Vagina (tissue), 2 donors: ENCODE data around the gene RAPGEF5. TPM values are rescaled to one million over a fixed set of nuclear protein-coding genes. Genes with fewer than 3 reads are reported as not detected.

Source experiments
- DNase-seq, 2 donors: peaks; one replicate each; pipeline ENCODE4 v3.0.0-alpha.2; 2017; ENCODE audit errors: extremely low spot score in 2 of 2
- H3K27ac ChIP-seq: fragments of 200-600 bp; sonication (generic); one replicate; pipeline ENCODE4 v1.5.1; 2019
- H3K27me3 ChIP-seq: fragments of 200-600 bp; sonication (generic); one replicate; pipeline ENCODE4 v1.5.1; 2019
- H3K36me3 ChIP-seq, 2 donors: fragments of 200-600 bp; sonication (generic); one replicate each; pipeline ENCODE4 v1.5.1; 2017 to 2019
- H3K4me1 ChIP-seq: fragments of 200-600 bp; sonication (generic); one replicate; pipeline ENCODE4 v1.5.1; 2019
- H3K4me3 ChIP-seq, 2 donors: fragments of 200-600 bp; sonication (generic); 1 replicate in 1 of 2; 2 replicates in 1 of 2; pipeline ENCODE4 v1.5.1; 2016 to 2019
- H3K9me3 ChIP-seq: fragments of 200-600 bp; sonication (generic); one replicate; pipeline ENCODE4 v1.5.1; 2019
- CTCF ChIP-seq, 3 experiments: fragments of 450-650 bp in 2 of 3; fragments of 200-600 bp in 1 of 3; sonication (generic) in 1 of 3; IDR thresholded peaks; one replicate each; pipeline ENCODE4 v1.5.1; 2017 to 2019; ENCODE audit warnings: antibody characterized with exemption in 3 of 3, mild to moderate bottlenecking in 2 of 3, moderate library complexity in 2 of 3
- POLR2A ChIP-seq, 2 donors: fragments of 450-650 bp; IDR thresholded peaks; one replicate each; pipeline ENCODE4 v1.6.1; 2017; ENCODE audit warnings: antibody characterized with exemption in 2 of 2, mild to moderate bottlenecking in 2 of 2, moderate library complexity in 2 of 2
- POLR2AphosphoS5 ChIP-seq, 2 donors: sonication (generic); formaldehyde crosslinking; IDR thresholded peaks; one replicate each; pipeline ENCODE4 v1.9.0; 2017; ENCODE audit warnings: antibody characterized with exemption in 2 of 2, mild to moderate bottlenecking in 2 of 2, low read depth in 1 of 2; ENCODE audit not compliant: insufficient read depth in 1 of 2
- intact Hi-C: fragments of 100-400 bp; cut with DNase I; formaldehyde crosslinking; loops from one replicate; pipeline ENCODE4 v1.15.1; 2023
- total RNA-seq: library from RNA; depleted of rRNA; stranded (reverse); fragments of >200 nt; gene quantifications from one replicate; pipeline ENCODE4 v1.2.3, GENCODE V29; 2016

Gene RAPGEF5
- total RNA-seq, 1 donor from 2014 or later: 68.0 TPM

- no peak overlapping the region for H3K27ac ChIP-seq
- no peaks in the 10 kb centered on the region for H3K9me3 ChIP-seq
- DNase-seq: no peak
- no peaks in the 10 kb centered on the region for H3K36me3 ChIP-seq
- H3K4me3 ChIP-seq: no peak overlapping the region
- H3K4me1 ChIP-seq: no peaks in the 10 kb centered on the region
- intact Hi-C loops: loop anchor here (10.0 kb wide), 1 partner anchor 141 kb away; no protein-coding TSS in a partner anchor
- no peaks in the 10 kb centered on the region for H3K27me3 ChIP-seq
- no peak for TF ChIP-seq POLR2A (IDR thresholded peaks at IDR 0.05)
- no peak for TF ChIP-seq CTCF (IDR thresholded peaks at IDR 0.05)
- no peak for TF ChIP-seq POLR2AphosphoS5 (IDR thresholded peaks at IDR 0.05; ENCODE audit: insufficient read depth in 1 of 2, low read depth in 1 of 2)
These were observed 101.6 kb downstream of the RAPGEF5 start for GRCh38 chr7:22255342-22255741.

- H3K4me3 ChIP-seq: no peak overlapping the region
- no peaks in the 10 kb centered on the region for H3K27me3 ChIP-seq
- H3K4me1 ChIP-seq: no peaks in the 10 kb centered on the region
- H3K36me3 ChIP-seq: no peaks in the 10 kb centered on the region
- H3K27ac ChIP-seq: no peak overlapping the region
- DNase-seq: no peak
- TF ChIP-seq POLR2AphosphoS5 (IDR thresholded peaks at IDR 0.05; ENCODE audit: insufficient read depth in 1 of 2, low read depth in 1 of 2): no peak
- TF ChIP-seq POLR2A (IDR thresholded peaks at IDR 0.05): no peak
- no peak for TF ChIP-seq CTCF (IDR thresholded peaks at IDR 0.05)
- intact Hi-C loops: loop anchor here (10.0 kb wide), 1 partner anchor 138 kb away; no protein-coding TSS in a partner anchor
- H3K9me3 ChIP-seq: no peaks in the 10 kb centered on the region
These were observed 103.9 kb downstream of the RAPGEF5 start for GRCh38 chr7:22252936-22253536.

- H3K36me3 ChIP-seq: no peaks in the 10 kb centered on the region
- no peaks in the 10 kb centered on the region for H3K27me3 ChIP-seq
- no peak for DNase-seq
- H3K4me3 ChIP-seq: no peak overlapping the region
- no peaks in the 10 kb centered on the region for H3K4me1 ChIP-seq
- no peaks in the 10 kb centered on the region for H3K9me3 ChIP-seq
- no peak overlapping the region for H3K27ac ChIP-seq
- intact Hi-C loops: loop anchor here (10.0 kb wide), 1 partner anchor 137 kb away; no protein-coding TSS in a partner anchor
- TF ChIP-seq POLR2AphosphoS5 (IDR thresholded peaks at IDR 0.05; ENCODE audit: insufficient read depth in 1 of 2, low read depth in 1 of 2): no peak
- no peak for TF ChIP-seq CTCF (IDR thresholded peaks at IDR 0.05)
- TF ChIP-seq POLR2A (IDR thresholded peaks at IDR 0.05): no peak
These were observed 104.9 kb downstream of the RAPGEF5 start for GRCh38 chr7:22252016-22252415.

- intact Hi-C loops: loop anchor here (10.0 kb wide), 1 partner anchor 136 kb away; no protein-coding TSS in a partner anchor
- no peaks in the 10 kb centered on the region for H3K27me3 ChIP-seq
- no peaks in the 10 kb centered on the region for H3K9me3 ChIP-seq
- no peak overlapping the region for H3K4me3 ChIP-seq
- DNase-seq: no peak
- TF ChIP-seq POLR2AphosphoS5 (IDR thresholded peaks at IDR 0.05; ENCODE audit: insufficient read depth in 1 of 2, low read depth in 1 of 2) (no peak), CTCF (IDR thresholded peaks at IDR 0.05) (no peak), POLR2A (IDR thresholded peaks at IDR 0.05) (no peak)
- H3K4me1 ChIP-seq: no peaks in the 10 kb centered on the region
- no peak overlapping the region for H3K27ac ChIP-seq
- no peaks in the 10 kb centered on the region for H3K36me3 ChIP-seq
These were observed 105.7 kb downstream of the RAPGEF5 start for GRCh38 chr7:22251281-22251680.

- Histone ChIP-seq H3K27me3 (no peaks in the 10 kb centered on the region), H3K4me3 (no peak overlapping the region), H3K36me3 (no peaks in the 10 kb centered on the region), H3K4me1 (no peaks in the 10 kb centered on the region), H3K9me3 (no peaks in the 10 kb centered on the region), H3K27ac (no peak overlapping the region)
- TF ChIP-seq CTCF (IDR thresholded peaks at IDR 0.05): no peak
- intact Hi-C loops: loop anchor here (10.0 kb wide), 1 partner anchor 136 kb away; no protein-coding TSS in a partner anchor
- DNase-seq: no peak
These were observed 106.6 kb downstream of the RAPGEF5 start for GRCh38 chr7:22250390-22250789.
